SK-N-SH treated with all-trans-retinoic acid at 6 μM for 48 hours (cell line): ENCODE measurements around the gene MYL3.

Source experiments
- ATAC-seq: fragments of 200-7000 bp; cut with Tn5 transposase; 3 replicates; pipeline ENCODE4 v1.9.1; 2020; ENCODE audit warnings: mild to moderate bottlenecking, moderate library complexity
- ARNTL ChIP-seq: fragments of 450-650 bp; formaldehyde crosslinking; IDR thresholded peaks from 2 replicates; pipeline ENCODE4 v1.5.0; 2020; ENCODE audit warnings: low read depth, mild to moderate bottlenecking, moderate library complexity, borderline replicate concordance
- BACH2 ChIP-seq: fragments of 250-450 bp; sonication (Bioruptor Pico); IDR thresholded peaks from 2 replicates; pipeline ENCODE4 v1.9.0; 2021; ENCODE audit warnings: mild to moderate bottlenecking, borderline replicate concordance
- CREB5 ChIP-seq: fragments of 250-450 bp; sonication (Bioruptor Pico); IDR thresholded peaks from 2 replicates; pipeline ENCODE4 v1.5.1; 2020; ENCODE audit warnings: low read depth, mild to moderate bottlenecking, moderate library complexity
- CSDC2 ChIP-seq: fragments of 250-450 bp; sonication (Bioruptor Pico); IDR thresholded peaks from 2 replicates; pipeline ENCODE4 v1.5.0; 2020; ENCODE audit warnings: mild to moderate bottlenecking, moderate library complexity
- CSRNP3 ChIP-seq: fragments of 250-450 bp; sonication (Bioruptor Pico); IDR thresholded peaks from 2 replicates; pipeline ENCODE4 v1.5.1; 2021; ENCODE audit warnings: mild to moderate bottlenecking, moderate library complexity
- ESRRG ChIP-seq: fragments of 250-450 bp; sonication (Bioruptor Pico); IDR thresholded peaks from 2 replicates; pipeline ENCODE4 v1.6.1; 2021; ENCODE audit warnings: mild to moderate bottlenecking
- GLIS3 ChIP-seq: fragments of 250-450 bp; sonication (Bioruptor Pico); IDR thresholded peaks from 2 replicates; pipeline ENCODE4 v1.5.0; 2020; ENCODE audit warnings: mild to moderate bottlenecking, moderate library complexity
- ISL1 ChIP-seq: fragments of 250-450 bp; sonication (Bioruptor Pico); IDR thresholded peaks from 2 replicates; pipeline ENCODE4 v2.1.2; 2022; ENCODE audit warnings: mild to moderate bottlenecking, moderate library complexity
- OSR1 ChIP-seq: fragments of 250-450 bp; sonication (Bioruptor Pico); IDR thresholded peaks from 2 replicates; pipeline ENCODE4 v1.8.0; 2022; ENCODE audit warnings: moderate library complexity, mild to moderate bottlenecking, inconsistent platforms
- PPARA ChIP-seq: fragments of 250-450 bp; sonication (Bioruptor Pico); IDR thresholded peaks from 2 replicates; pipeline ENCODE4 v1.5.0; 2020; ENCODE audit warnings: mild to moderate bottlenecking, borderline replicate concordance
- RARB ChIP-seq: fragments of 250-450 bp; sonication (Bioruptor Pico); IDR thresholded peaks from 2 replicates; pipeline ENCODE4 v1.8.0; 2021; ENCODE audit warnings: mild to moderate bottlenecking, moderate library complexity
- SNAI2 ChIP-seq: fragments of 250-450 bp; sonication (Bioruptor Pico); IDR thresholded peaks from 2 replicates; pipeline ENCODE4 v1.5.0; 2020; ENCODE audit warnings: mild to moderate bottlenecking, moderate library complexity
- TCF4 ChIP-seq: fragments of 250-450 bp; sonication (Bioruptor Pico); IDR thresholded peaks from 2 replicates; pipeline ENCODE4 v1.8.0; 2021; ENCODE audit warnings: mild to moderate bottlenecking, moderate library complexity, borderline replicate concordance
- TOX ChIP-seq: fragments of 250-450 bp; sonication (Bioruptor Pico); IDR thresholded peaks from 2 replicates; pipeline ENCODE4 v1.8.0; 2021; ENCODE audit warnings: mild to moderate bottlenecking, moderate library complexity, borderline replicate concordance
- ZC3H10 ChIP-seq: fragments of 250-450 bp; sonication (Bioruptor Pico); IDR thresholded peaks from 2 replicates; pipeline ENCODE4 v1.5.1; 2021; ENCODE audit warnings: mild to moderate bottlenecking, moderate library complexity
- ZFP3 ChIP-seq: fragments of 250-450 bp; sonication (Bioruptor Pico); IDR thresholded peaks from 2 replicates; pipeline ENCODE4 v1.5.0; 2020; ENCODE audit warnings: mild to moderate bottlenecking, moderate library complexity
- ZFP30 ChIP-seq: fragments of 450-650 bp; formaldehyde crosslinking; IDR thresholded peaks from 2 replicates; pipeline ENCODE4 v1.5.0; 2022; ENCODE audit warnings: mild to moderate bottlenecking, moderate library complexity
- ZNF70 ChIP-seq: fragments of 450-650 bp; formaldehyde crosslinking; IDR thresholded peaks from 2 replicates; pipeline ENCODE4 v1.5.0; 2020; ENCODE audit warnings: mild to moderate bottlenecking, moderate library complexity
- ZNF8 ChIP-seq: fragments of 450-650 bp; formaldehyde crosslinking; IDR thresholded peaks from 2 replicates; pipeline ENCODE4 v1.5.0; 2020; ENCODE audit warnings: mild to moderate bottlenecking, moderate library complexity
- TF ChIP-seq, protein P1 (sequence below): fragments of 250-450 bp; sonication (Bioruptor Pico); IDR thresholded peaks from 2 replicates; pipeline ENCODE4 v1.8.0; 2020; ENCODE audit warnings: mild to moderate bottlenecking, moderate library complexity, borderline replicate concordance
- TF ChIP-seq, protein P2 (sequence below): fragments of 250-450 bp; sonication (Bioruptor Pico); IDR thresholded peaks from 2 replicates; pipeline ENCODE4 v1.8.0; 2021; ENCODE audit warnings: low read depth, mild to moderate bottlenecking, moderate library complexity, borderline replicate concordance
- TF ChIP-seq, protein P3 (sequence below): fragments of 250-450 bp; sonication (Bioruptor Pico); IDR thresholded peaks from 2 replicates; pipeline ENCODE4 v1.5.0; 2020; ENCODE audit warnings: mild to moderate bottlenecking, moderate library complexity

MYL3 gene

GRCh38 chr3:46858456-46858855, 4.8 kb downstream of the MYL3 start:
- no peak for ATAC-seq
- TF ChIP-seq SNAI2 (no peak), ZFP3 (no peak), ARNTL (CRISPR knock-in tag) (no peak), CSRNP3 (no peak), RARB (CRISPR knock-in tag) (no peak)

DNA sequence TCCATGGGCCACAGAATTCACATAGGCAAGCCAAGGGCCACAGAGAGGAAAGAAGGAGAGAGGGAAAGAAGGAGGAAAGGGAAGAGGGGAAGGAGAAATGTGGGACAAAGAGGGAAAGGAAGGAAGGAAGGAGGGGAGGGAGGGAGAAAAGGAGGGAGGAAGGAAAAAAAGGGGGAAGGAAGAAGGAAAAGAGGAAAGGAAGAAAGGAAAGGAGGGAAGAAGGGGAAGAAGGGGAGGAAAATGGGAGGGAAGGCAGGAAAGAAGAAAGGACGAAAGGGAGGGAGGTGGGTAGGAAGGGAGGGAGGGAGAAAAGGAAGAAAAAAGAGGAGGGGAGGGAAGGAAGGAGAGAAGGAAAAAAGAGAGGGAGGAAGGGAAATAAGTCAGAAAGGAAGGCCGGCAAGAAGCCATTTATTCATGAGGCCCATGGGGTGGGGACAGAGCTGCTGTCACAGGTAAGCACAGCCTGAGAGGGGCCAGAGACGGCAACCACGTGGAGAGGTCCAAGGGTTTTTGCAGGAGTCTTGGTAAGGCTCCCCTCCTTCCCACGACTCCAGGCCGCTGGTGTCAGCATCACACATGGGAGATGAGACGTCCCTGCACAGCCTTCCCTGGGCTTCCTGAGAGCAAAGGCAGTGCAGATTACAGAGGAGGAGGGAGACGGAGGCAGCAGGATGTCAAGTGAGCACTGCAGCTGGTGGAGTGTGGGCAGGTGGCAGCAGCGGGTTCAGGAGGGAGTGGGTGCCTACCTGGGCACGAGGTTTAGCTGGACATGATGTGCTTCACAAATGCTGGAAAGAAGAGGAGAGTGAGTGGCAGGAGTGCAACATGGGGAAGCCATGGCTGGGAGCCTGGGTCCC, 5.5 kb downstream of the MYL3 start:
- ATAC-seq = no peak
- no peak for TF ChIP-seq TOX (CRISPR knock-in tag)
- no peak for TF ChIP-seq ARNTL (CRISPR knock-in tag)
- no peak for TF ChIP-seq SNAI2
- no peak for TF ChIP-seq ISL1
- TF ChIP-seq ZC3H10 = no peak
- no peak for TF ChIP-seq CREB5 (CRISPR knock-in tag)
- TF ChIP-seq, protein P1, sequence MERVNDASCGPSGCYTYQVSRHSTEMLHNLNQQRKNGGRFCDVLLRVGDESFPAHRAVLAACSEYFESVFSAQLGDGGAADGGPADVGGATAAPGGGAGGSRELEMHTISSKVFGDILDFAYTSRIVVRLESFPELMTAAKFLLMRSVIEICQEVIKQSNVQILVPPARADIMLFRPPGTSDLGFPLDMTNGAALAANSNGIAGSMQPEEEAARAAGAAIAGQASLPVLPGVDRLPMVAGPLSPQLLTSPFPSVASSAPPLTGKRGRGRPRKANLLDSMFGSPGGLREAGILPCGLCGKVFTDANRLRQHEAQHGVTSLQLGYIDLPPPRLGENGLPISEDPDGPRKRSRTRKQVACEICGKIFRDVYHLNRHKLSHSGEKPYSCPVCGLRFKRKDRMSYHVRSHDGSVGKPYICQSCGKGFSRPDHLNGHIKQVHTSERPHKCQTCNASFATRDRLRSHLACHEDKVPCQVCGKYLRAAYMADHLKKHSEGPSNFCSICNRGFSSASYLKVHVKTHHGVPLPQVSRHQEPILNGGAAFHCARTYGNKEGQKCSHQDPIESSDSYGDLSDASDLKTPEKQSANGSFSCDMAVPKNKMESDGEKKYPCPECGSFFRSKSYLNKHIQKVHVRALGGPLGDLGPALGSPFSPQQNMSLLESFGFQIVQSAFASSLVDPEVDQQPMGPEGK (CRISPR knock-in tag) = no peak
- no peak for TF ChIP-seq ZFP3
- no peak for TF ChIP-seq RARB (CRISPR knock-in tag)
- TF ChIP-seq PPARA (CRISPR knock-in tag) = no peak
- TF ChIP-seq, protein P2, sequence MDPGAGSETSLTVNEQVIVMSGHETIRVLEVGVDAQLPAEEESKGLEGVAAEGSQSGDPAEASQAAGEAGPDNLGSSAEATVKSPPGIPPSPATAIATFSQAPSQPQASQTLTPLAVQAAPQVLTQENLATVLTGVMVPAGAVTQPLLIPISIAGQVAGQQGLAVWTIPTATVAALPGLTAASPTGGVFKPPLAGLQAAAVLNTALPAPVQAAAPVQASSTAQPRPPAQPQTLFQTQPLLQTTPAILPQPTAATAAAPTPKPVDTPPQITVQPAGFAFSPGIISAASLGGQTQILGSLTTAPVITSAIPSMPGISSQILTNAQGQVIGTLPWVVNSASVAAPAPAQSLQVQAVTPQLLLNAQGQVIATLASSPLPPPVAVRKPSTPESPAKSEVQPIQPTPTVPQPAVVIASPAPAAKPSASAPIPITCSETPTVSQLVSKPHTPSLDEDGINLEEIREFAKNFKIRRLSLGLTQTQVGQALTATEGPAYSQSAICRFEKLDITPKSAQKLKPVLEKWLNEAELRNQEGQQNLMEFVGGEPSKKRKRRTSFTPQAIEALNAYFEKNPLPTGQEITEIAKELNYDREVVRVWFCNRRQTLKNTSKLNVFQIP (CRISPR knock-in tag) = no peak
- no peak for TF ChIP-seq OSR1 (CRISPR knock-in tag)
- no peak for TF ChIP-seq TCF4 (CRISPR knock-in tag)
- TF ChIP-seq, all 23 proteins: peak for 0

DNA sequence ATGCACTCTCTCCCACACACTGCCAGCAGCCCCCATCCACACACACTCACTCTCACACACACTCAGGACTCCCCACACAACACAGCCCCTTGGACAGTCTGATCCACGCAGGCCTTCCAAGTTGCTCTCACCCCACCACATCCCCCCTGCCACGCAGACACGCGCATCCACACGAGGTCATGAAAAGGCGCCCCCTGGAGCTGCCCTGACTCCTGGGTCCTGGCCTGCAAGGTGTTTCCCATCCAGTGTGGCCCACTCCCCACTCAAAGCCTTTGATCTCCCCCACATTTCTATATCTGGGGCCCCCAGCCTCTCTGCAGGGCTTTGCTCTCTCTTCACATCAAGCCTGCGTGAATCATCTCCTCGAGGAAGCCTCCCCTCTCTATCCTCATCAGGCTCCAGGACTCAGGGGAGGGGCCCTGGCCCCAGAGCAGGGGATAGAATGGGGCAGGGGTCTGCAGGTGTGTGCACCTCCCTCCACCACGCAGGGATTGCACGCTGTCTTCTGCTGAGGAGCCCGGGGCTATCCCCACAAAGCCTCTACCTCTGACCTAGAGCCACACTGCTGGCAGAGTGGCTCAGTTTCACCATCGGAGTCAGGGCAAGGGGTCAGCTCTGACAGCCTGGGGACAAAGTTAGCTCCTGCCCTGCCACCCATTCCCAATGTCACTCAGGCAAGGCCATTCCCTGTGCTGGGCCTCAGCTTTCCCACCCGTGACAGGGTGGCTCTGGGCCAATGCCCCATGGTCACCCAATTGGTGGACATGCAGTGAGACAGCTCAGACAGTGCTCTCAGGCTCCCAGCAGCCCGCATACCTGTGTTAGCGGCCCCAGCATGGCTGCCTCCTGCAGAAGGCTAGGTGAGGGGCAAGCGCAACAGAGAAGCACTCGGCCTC, 6.4 kb downstream of the MYL3 start:
- no peak for ATAC-seq
- no peak for TF ChIP-seq PPARA (CRISPR knock-in tag)
- TF ChIP-seq BACH2 (CRISPR knock-in tag) = no peak
- no peak for TF ChIP-seq TCF4 (CRISPR knock-in tag)
- no peak for TF ChIP-seq ZNF70 (CRISPR knock-in tag)
- TF ChIP-seq, protein P3, sequence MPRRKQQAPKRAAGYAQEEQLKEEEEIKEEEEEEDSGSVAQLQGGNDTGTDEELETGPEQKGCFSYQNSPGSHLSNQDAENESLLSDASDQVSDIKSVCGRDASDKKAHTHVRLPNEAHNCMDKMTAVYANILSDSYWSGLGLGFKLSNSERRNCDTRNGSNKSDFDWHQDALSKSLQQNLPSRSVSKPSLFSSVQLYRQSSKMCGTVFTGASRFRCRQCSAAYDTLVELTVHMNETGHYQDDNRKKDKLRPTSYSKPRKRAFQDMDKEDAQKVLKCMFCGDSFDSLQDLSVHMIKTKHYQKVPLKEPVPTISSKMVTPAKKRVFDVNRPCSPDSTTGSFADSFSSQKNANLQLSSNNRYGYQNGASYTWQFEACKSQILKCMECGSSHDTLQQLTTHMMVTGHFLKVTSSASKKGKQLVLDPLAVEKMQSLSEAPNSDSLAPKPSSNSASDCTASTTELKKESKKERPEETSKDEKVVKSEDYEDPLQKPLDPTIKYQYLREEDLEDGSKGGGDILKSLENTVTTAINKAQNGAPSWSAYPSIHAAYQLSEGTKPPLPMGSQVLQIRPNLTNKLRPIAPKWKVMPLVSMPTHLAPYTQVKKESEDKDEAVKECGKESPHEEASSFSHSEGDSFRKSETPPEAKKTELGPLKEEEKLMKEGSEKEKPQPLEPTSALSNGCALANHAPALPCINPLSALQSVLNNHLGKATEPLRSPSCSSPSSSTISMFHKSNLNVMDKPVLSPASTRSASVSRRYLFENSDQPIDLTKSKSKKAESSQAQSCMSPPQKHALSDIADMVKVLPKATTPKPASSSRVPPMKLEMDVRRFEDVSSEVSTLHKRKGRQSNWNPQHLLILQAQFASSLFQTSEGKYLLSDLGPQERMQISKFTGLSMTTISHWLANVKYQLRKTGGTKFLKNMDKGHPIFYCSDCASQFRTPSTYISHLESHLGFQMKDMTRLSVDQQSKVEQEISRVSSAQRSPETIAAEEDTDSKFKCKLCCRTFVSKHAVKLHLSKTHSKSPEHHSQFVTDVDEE (CRISPR knock-in tag) = no peak
- TF ChIP-seq ZFP30 (CRISPR knock-in tag) = no peak
- TF ChIP-seq, protein P2 (CRISPR knock-in tag) = no peak
- TF ChIP-seq ISL1 = no peak
- no peak for TF ChIP-seq OSR1 (CRISPR knock-in tag)
- TF ChIP-seq CSDC2 = no peak
- no peak for TF ChIP-seq CSRNP3
- no peak for TF ChIP-seq ZC3H10
- TF ChIP-seq ESRRG (CRISPR knock-in tag) = no peak
- no peak for TF ChIP-seq TOX (CRISPR knock-in tag)
- no peak for TF ChIP-seq GLIS3 (CRISPR knock-in tag)
- no peak for TF ChIP-seq RARB (CRISPR knock-in tag)
- no peak for TF ChIP-seq ZNF8 (CRISPR knock-in tag)
- TF ChIP-seq SNAI2 = no peak
